DND-41 (cell line): Measurements from ENCODE around the gene FAF1.

ENCODE experiments used
- ATAC-seq: fragments of 200-7000 bp; cut with Tn5 transposase; 3 replicates; pipeline ENCODE4 v1.9.1; 2021; ENCODE audit warnings: low read depth; ENCODE audit not compliant: insufficient read depth
- DNase-seq: peaks from one replicate; pipeline ENCODE4 v3.0.0-alpha.2; 2020
- H2AFZ ChIP-seq: 2 replicates; pipeline ENCODE4 v1.6.0; 2012; ENCODE audit warnings: low read depth, low read length
- H3K27ac ChIP-seq: 2 replicates; pipeline ENCODE4 v1.5.1; 2012; ENCODE audit warnings: low read length, inconsistent platforms
- H3K27me3 ChIP-seq: fragments of 200-600 bp; sonication (generic); 2 replicates; pipeline ENCODE4 v1.6.0; 2012; ENCODE audit warnings: low read length, mild to moderate bottlenecking, inconsistent platforms; ENCODE audit not compliant: insufficient read depth, poor library complexity
- H3K36me3 ChIP-seq: 2 replicates; pipeline ENCODE4 v1.5.1; 2012; ENCODE audit warnings: low read length, inconsistent platforms; ENCODE audit not compliant: insufficient read depth
- H3K4me1 ChIP-seq: 2 replicates; pipeline ENCODE4 v1.5.1; 2012; ENCODE audit warnings: mild to moderate bottlenecking, low read length; ENCODE audit not compliant: insufficient read depth
- H3K4me2 ChIP-seq: 2 replicates; pipeline ENCODE4 v1.6.0; 2012; ENCODE audit warnings: mild to moderate bottlenecking, moderate library complexity, low read length, inconsistent platforms; ENCODE audit not compliant: insufficient read depth
- H3K4me3 ChIP-seq, 2 experiments: fragments of 200-600 bp in 1 of 2; shearing (Covaris generic) in 1 of 2; 2 replicates each; pipeline ENCODE4 v1.5.1; 2012 to 2016; ENCODE audit warnings: inconsistent platforms in 2 of 2, low read length in 2 of 2, mild to moderate bottlenecking in 2 of 2, low read depth in 1 of 2, moderate library complexity in 1 of 2
- H3K79me2 ChIP-seq: 2 replicates; pipeline ENCODE4 v1.6.0; 2012; ENCODE audit warnings: low read length, inconsistent platforms; ENCODE audit not compliant: insufficient read depth
- H3K9ac ChIP-seq: 2 replicates; pipeline ENCODE4 v1.6.0; 2012; ENCODE audit warnings: low read depth, mild to moderate bottlenecking, inconsistent platforms, low read length, moderate library complexity
- H3K9me3 ChIP-seq: 2 replicates; pipeline ENCODE4 v1.5.1; 2012; ENCODE audit warnings: low read length, moderate library complexity, mild to moderate bottlenecking, inconsistent platforms; ENCODE audit not compliant: insufficient read depth, severe bottlenecking
- H4K20me1 ChIP-seq: 2 replicates; pipeline ENCODE4 v1.6.0; 2012; ENCODE audit warnings: low read length; ENCODE audit not compliant: insufficient read depth
- EZH2 ChIP-seq: IDR thresholded peaks from 3 replicates; pipeline ENCODE4 v1.6.1; 2012; ENCODE audit warnings: borderline replicate concordance, low read depth, mild to moderate bottlenecking, moderate library complexity, low read length, inconsistent platforms; ENCODE audit not compliant: severe bottlenecking
- TF ChIP-seq, protein P1 (sequence below): IDR thresholded peaks from 2 replicates; pipeline ENCODE4 v1.5.1; 2012; ENCODE audit warnings: borderline replicate concordance, low read length, moderate library complexity, mild to moderate bottlenecking; ENCODE audit not compliant: poor library complexity, severe bottlenecking; ENCODE audit errors: extremely low read depth

FAF1 gene

GRCh38 chr1:50724626-50725286 lies 235.3 kb downstream of the FAF1 start:
- Histone ChIP-seq H3K4me1 (peaks cover 10% of the 10 kb centered on the region), H3K4me2 (no peak overlapping the region), H3K79me2 (no peaks in the 10 kb centered on the region), H3K9me3 (no peaks in the 10 kb centered on the region), H3K9ac (no peak overlapping the region), H3K27ac (peak overlapping the region; percentile 24; the same call in 1 of the 2 replicates), H3K36me3 (peaks cover 47% of the 10 kb centered on the region; the same call in 1 of the 2 replicates), H3K4me3 (no peak overlapping the region), H2AFZ (no peak overlapping the region), H3K27me3 (no peaks in the 10 kb centered on the region), H4K20me1 (no peaks in the 10 kb centered on the region)
- no peak for DNase-seq
- peak; percentile 77 for ATAC-seq
- TF ChIP-seq, protein P1, sequence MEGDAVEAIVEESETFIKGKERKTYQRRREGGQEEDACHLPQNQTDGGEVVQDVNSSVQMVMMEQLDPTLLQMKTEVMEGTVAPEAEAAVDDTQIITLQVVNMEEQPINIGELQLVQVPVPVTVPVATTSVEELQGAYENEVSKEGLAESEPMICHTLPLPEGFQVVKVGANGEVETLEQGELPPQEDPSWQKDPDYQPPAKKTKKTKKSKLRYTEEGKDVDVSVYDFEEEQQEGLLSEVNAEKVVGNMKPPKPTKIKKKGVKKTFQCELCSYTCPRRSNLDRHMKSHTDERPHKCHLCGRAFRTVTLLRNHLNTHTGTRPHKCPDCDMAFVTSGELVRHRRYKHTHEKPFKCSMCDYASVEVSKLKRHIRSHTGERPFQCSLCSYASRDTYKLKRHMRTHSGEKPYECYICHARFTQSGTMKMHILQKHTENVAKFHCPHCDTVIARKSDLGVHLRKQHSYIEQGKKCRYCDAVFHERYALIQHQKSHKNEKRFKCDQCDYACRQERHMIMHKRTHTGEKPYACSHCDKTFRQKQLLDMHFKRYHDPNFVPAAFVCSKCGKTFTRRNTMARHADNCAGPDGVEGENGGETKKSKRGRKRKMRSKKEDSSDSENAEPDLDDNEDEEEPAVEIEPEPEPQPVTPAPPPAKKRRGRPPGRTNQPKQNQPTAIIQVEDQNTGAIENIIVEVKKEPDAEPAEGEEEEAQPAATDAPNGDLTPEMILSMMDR = no peak
- no peak for TF ChIP-seq EZH2

DNA sequence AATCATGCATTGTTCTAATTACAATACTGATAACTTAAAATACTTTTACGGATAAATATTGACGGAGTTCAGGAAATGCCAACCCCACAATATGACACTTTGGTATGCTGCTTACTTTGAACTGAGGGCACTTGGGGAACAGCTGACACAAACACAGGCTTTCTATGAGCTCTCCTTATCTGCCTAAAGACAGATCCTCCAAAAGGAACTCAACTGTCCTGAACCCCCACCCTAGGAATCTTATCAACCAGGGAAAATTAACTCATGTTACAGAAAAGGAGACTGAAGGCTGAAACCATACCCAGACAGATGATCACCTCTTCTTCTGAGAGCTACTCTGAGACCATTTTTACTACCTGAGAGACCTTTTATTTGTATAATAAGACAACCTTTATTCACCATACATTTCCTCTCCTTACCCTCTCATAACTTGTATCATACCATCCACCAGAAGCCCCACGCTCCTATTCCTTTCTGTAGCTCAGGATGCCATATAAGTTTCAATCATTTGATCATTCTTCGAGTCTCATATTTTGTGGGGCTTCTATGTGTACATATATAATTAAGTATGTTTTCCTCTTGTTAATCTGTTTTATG lies 239.5 kb downstream of the FAF1 start:
- H3K9me3 ChIP-seq = no peaks in the 10 kb centered on the region
- H2AFZ ChIP-seq = no peak overlapping the region
- TF ChIP-seq, protein P1 = no peak
- TF ChIP-seq EZH2 = no peak
- no peak overlapping the region for H3K27ac ChIP-seq
- no peak for ATAC-seq
- peaks cover 44% of the 10 kb centered on the region; the same call in 1 of the 2 replicates for H3K36me3 ChIP-seq
- peaks cover 7% of the 10 kb centered on the region for H3K4me1 ChIP-seq
- no peak overlapping the region for H3K9ac ChIP-seq
- no peaks in the 10 kb centered on the region for H3K79me2 ChIP-seq
- DNase-seq = no peak
- H3K4me3 ChIP-seq = no peak overlapping the region
- no peak overlapping the region for H3K4me2 ChIP-seq
- no peaks in the 10 kb centered on the region for H4K20me1 ChIP-seq
- H3K27me3 ChIP-seq = no peaks in the 10 kb centered on the region

GRCh38 chr1:50719126-50719525 lies 240.9 kb downstream of the FAF1 start:
- Histone ChIP-seq H3K4me2 (no peak overlapping the region), H3K4me1 (no peaks in the 10 kb centered on the region), H3K9me3 (no peaks in the 10 kb centered on the region), H3K36me3 (peaks cover 36% of the 10 kb centered on the region; the same call in 1 of the 2 replicates), H3K79me2 (no peaks in the 10 kb centered on the region), H3K27ac (no peak overlapping the region), H3K9ac (no peak overlapping the region), H2AFZ (no peak overlapping the region), H4K20me1 (no peaks in the 10 kb centered on the region), H3K27me3 (no peaks in the 10 kb centered on the region), H3K4me3 (no peak overlapping the region)
- DNase-seq = no peak
- ATAC-seq = no peak
- TF ChIP-seq, protein P1 = no peak
- no peak for TF ChIP-seq EZH2
